Measurements from ENCODE around the gene AHI1. TPM values are rescaled to one million over a fixed set of nuclear protein-coding genes. Genes with fewer than 3 reads are reported as not detected.
A peak's percentile ranks its signal among the peaks of the same experiment; 100 is the strongest.

Gene AHI1
- total and polyA plus RNA-seq, 2 donors (not counting 1 experiment from before 2014, with no cell fraction given) = 8.3 to 61.7 TPM

GRCh38 chr6:135280375-135281136 is 217.0 kb downstream of the AHI1 start:
- no peaks in the 10 kb centered on the region for H3K27me3 ChIP-seq (replicated peaks in 1 of 4; ENCODE audit: control extremely low read depth in 1 of 4, control insufficient read depth in 3 of 4, insufficient read depth in 4 of 4, low read length in 3 of 4)
- H3K9ac ChIP-seq (ENCODE audit: low read length) = no peak overlapping the region
- Mint-ChIP-seq H3K4me3 (no peak overlapping the region), H3K27ac (no peak overlapping the region), H3K27me3 (peaks cover 3% of the 10 kb centered on the region), H3K9me3 (ENCODE audit: insufficient read depth) (no peaks in the 10 kb centered on the region), H3K4me1 (peaks cover 19% of the 10 kb centered on the region)
- H3K9me3 ChIP-seq (ENCODE audit: control extremely low read depth in 1 of 3, control insufficient read depth in 2 of 3, insufficient read depth in 1 of 3, low read length in 2 of 3) = peaks cover 0 to 5% (median 0%) of the 10 kb centered on the region in 3 donors
- DNase-seq (peak; percentile 11), ATAC-seq (ENCODE audit: low read depth) (peak; percentile 17)
- intact Hi-C loops (cut with micrococcal nuclease) = no loop called here
- no peaks in the 10 kb centered on the region for H4K20me1 ChIP-seq (ENCODE audit: control insufficient read depth, insufficient read depth, low read length, poor library complexity, severe bottlenecking)
- H3K79me2 ChIP-seq (ENCODE audit: control insufficient read depth, insufficient read depth, low read length) = no peaks in the 10 kb centered on the region
- TF ChIP-seq EZH2 (IDR thresholded peaks at IDR 0.05; ENCODE audit: borderline replicate concordance, insufficient read depth, low read depth, low read length, poor library complexity, severe bottlenecking) = no peak
- no peak for TF ChIP-seq CTCF (IDR thresholded peaks at IDR 0.05)
- peak overlapping the region; percentile 36 for H3K4me2 ChIP-seq (replicated peaks; ENCODE audit: low read depth, low read length, poor library complexity, severe bottlenecking)
- no peak overlapping the region for H2AFZ ChIP-seq (ENCODE audit: insufficient read depth, low read depth, low read length, poor library complexity, severe bottlenecking)
- H3K4me1 ChIP-seq (ENCODE audit: control insufficient read depth in 2 of 2, insufficient read depth in 2 of 2, low read length in 2 of 2) = peaks cover 0 to 13% of the 10 kb centered on the region in 2 donors
- ChIA-PET POLR2A (no interaction called here), CTCF (interaction anchor here (1.1 kb wide), 1 partner anchor 22 kb away, joined by 3 read pairs; no protein-coding TSS in a partner anchor)
- no CpG with 5 or more reads among the region's 6 CpGs for WGBS (ENCODE audit: insufficient coverage)
- no peak overlapping the region for H3K27ac ChIP-seq (ENCODE audit: low read length in 2 of 2)
- H3K4me3 ChIP-seq (ENCODE audit: control extremely low read depth in 1 of 5, extremely low read depth in 1 of 5, insufficient read depth in 1 of 5, low read depth in 2 of 5, low read length in 4 of 5) = peak overlapping the region in 1 of 5 experiments; percentile 23
- no peaks in the 10 kb centered on the region for H3K36me3 ChIP-seq (replicated peaks in 1 of 2; ENCODE audit: control extremely low read depth in 1 of 2, control insufficient read depth in 1 of 2, extremely low read depth in 1 of 2, insufficient read depth in 2 of 2, low read length in 1 of 2)

- H3K4me3 ChIP-seq (ENCODE audit: control extremely low read depth in 1 of 5, extremely low read depth in 1 of 5, insufficient read depth in 1 of 5, low read depth in 2 of 5, low read length in 4 of 5) = no peak overlapping the region
- ChIA-PET POLR2A (no interaction called here), CTCF (interaction anchor here (0.7 kb wide), 1 partner anchor 9 kb away, joined by 3 read pairs; no protein-coding TSS in a partner anchor)
- DNase-seq (no peak), ATAC-seq (ENCODE audit: low read depth) (no peak)
- Mint-ChIP-seq H3K4me3 (no peak overlapping the region), H3K27me3 (peaks cover 9% of the 10 kb centered on the region), H3K4me1 (peaks cover 22% of the 10 kb centered on the region), H3K27ac (no peak overlapping the region), H3K9me3 (ENCODE audit: insufficient read depth) (no peaks in the 10 kb centered on the region)
- peaks cover 0 to 5% (median 0%) of the 10 kb centered on the region in 3 donors for H3K9me3 ChIP-seq (ENCODE audit: control extremely low read depth in 1 of 3, control insufficient read depth in 2 of 3, insufficient read depth in 1 of 3, low read length in 2 of 3)
- H3K27me3 ChIP-seq (replicated peaks in 1 of 4; ENCODE audit: control extremely low read depth in 1 of 4, control insufficient read depth in 3 of 4, insufficient read depth in 4 of 4, low read length in 3 of 4) = no peaks in the 10 kb centered on the region
- no peak overlapping the region for H2AFZ ChIP-seq (ENCODE audit: insufficient read depth, low read depth, low read length, poor library complexity, severe bottlenecking)
- H3K9ac ChIP-seq (ENCODE audit: low read length) = no peak overlapping the region
- intact Hi-C loops (cut with micrococcal nuclease) = no loop called here
- H3K36me3 ChIP-seq (replicated peaks in 1 of 2; ENCODE audit: control extremely low read depth in 1 of 2, control insufficient read depth in 1 of 2, extremely low read depth in 1 of 2, insufficient read depth in 2 of 2, low read length in 1 of 2) = no peaks in the 10 kb centered on the region
- TF ChIP-seq CTCF (IDR thresholded peaks at IDR 0.05) (no peak), EZH2 (IDR thresholded peaks at IDR 0.05; ENCODE audit: borderline replicate concordance, insufficient read depth, low read depth, low read length, poor library complexity, severe bottlenecking) (no peak)
- no peak overlapping the region for H3K4me2 ChIP-seq (replicated peaks; ENCODE audit: low read depth, low read length, poor library complexity, severe bottlenecking)
- 97% methylated on average over 5 of the region's 6 CpGs for WGBS (ENCODE audit: insufficient coverage)
- H3K27ac ChIP-seq (ENCODE audit: low read length in 2 of 2) = no peak overlapping the region
- peaks cover 0 to 18% of the 10 kb centered on the region in 2 donors for H3K4me1 ChIP-seq (ENCODE audit: control insufficient read depth in 2 of 2, insufficient read depth in 2 of 2, low read length in 2 of 2)
- no peaks in the 10 kb centered on the region for H3K79me2 ChIP-seq (ENCODE audit: control insufficient read depth, insufficient read depth, low read length)
- H4K20me1 ChIP-seq (ENCODE audit: control insufficient read depth, insufficient read depth, low read length, poor library complexity, severe bottlenecking) = no peaks in the 10 kb centered on the region
These were observed 220.1 kb downstream of the AHI1 start for GRCh38 chr6:135277422-135277821.

Measured in B cell (primary cell).